DND-41 (cell line): Measurements from ENCODE around the gene ZNF444.
"Not testable (repeated sequence)": the region's sequence is repeated elsewhere in the genome, so short reads cannot be mapped to it uniquely, and the experiment has no call there.

Experiments used
- ATAC-seq: fragments of 200-7000 bp; cut with Tn5 transposase; 3 replicates; pipeline ENCODE4 v1.9.1; 2021; ENCODE audit warnings: low read depth; ENCODE audit not compliant: insufficient read depth
- DNase-seq: peaks from one replicate; pipeline ENCODE4 v3.0.0-alpha.2; 2020
- H2AFZ ChIP-seq: 2 replicates; pipeline ENCODE4 v1.6.0; 2012; ENCODE audit warnings: low read depth, low read length
- H3K27ac ChIP-seq: 2 replicates; pipeline ENCODE4 v1.5.1; 2012; ENCODE audit warnings: low read length, inconsistent platforms
- H3K27me3 ChIP-seq: fragments of 200-600 bp; sonication (generic); 2 replicates; pipeline ENCODE4 v1.6.0; 2012; ENCODE audit warnings: low read length, mild to moderate bottlenecking, inconsistent platforms; ENCODE audit not compliant: insufficient read depth, poor library complexity
- H3K36me3 ChIP-seq: 2 replicates; pipeline ENCODE4 v1.5.1; 2012; ENCODE audit warnings: low read length, inconsistent platforms; ENCODE audit not compliant: insufficient read depth
- H3K4me1 ChIP-seq: 2 replicates; pipeline ENCODE4 v1.5.1; 2012; ENCODE audit warnings: mild to moderate bottlenecking, low read length; ENCODE audit not compliant: insufficient read depth
- H3K4me2 ChIP-seq: 2 replicates; pipeline ENCODE4 v1.6.0; 2012; ENCODE audit warnings: mild to moderate bottlenecking, moderate library complexity, low read length, inconsistent platforms; ENCODE audit not compliant: insufficient read depth
- H3K4me3 ChIP-seq, 2 experiments: fragments of 200-600 bp in 1 of 2; shearing (Covaris generic) in 1 of 2; 2 replicates each; pipeline ENCODE4 v1.5.1; 2012 to 2016; ENCODE audit warnings: inconsistent platforms in 2 of 2, low read length in 2 of 2, mild to moderate bottlenecking in 2 of 2, low read depth in 1 of 2, moderate library complexity in 1 of 2
- H3K79me2 ChIP-seq: 2 replicates; pipeline ENCODE4 v1.6.0; 2012; ENCODE audit warnings: low read length, inconsistent platforms; ENCODE audit not compliant: insufficient read depth
- H3K9ac ChIP-seq: 2 replicates; pipeline ENCODE4 v1.6.0; 2012; ENCODE audit warnings: low read depth, mild to moderate bottlenecking, inconsistent platforms, low read length, moderate library complexity
- H3K9me3 ChIP-seq: 2 replicates; pipeline ENCODE4 v1.5.1; 2012; ENCODE audit warnings: low read length, moderate library complexity, mild to moderate bottlenecking, inconsistent platforms; ENCODE audit not compliant: insufficient read depth, severe bottlenecking
- H4K20me1 ChIP-seq: 2 replicates; pipeline ENCODE4 v1.6.0; 2012; ENCODE audit warnings: low read length; ENCODE audit not compliant: insufficient read depth
- CTCF ChIP-seq: IDR thresholded peaks from 2 replicates; pipeline ENCODE4 v1.5.1; 2012; ENCODE audit warnings: borderline replicate concordance, low read length, moderate library complexity, mild to moderate bottlenecking; ENCODE audit not compliant: poor library complexity, severe bottlenecking; ENCODE audit errors: extremely low read depth
- EZH2 ChIP-seq: IDR thresholded peaks from 3 replicates; pipeline ENCODE4 v1.6.1; 2012; ENCODE audit warnings: borderline replicate concordance, low read depth, mild to moderate bottlenecking, moderate library complexity, low read length, inconsistent platforms; ENCODE audit not compliant: severe bottlenecking

Gene ZNF444

GRCh38 chr19:56201973-56202372 is 60.9 kb downstream of the ZNF444 start, which contains the start of gene ZSCAN5C:
ZSCAN5C (plus strand) TSS chr19:56202273; CDS start chr19:56205914, 3,641 bp downstream.
- TF ChIP-seq EZH2, result no peak
- TF ChIP-seq CTCF, result no peak
- no peak for DNase-seq
- H3K9ac ChIP-seq, result no peak within 1 kb of the TSS

GRCh38 chr19:56207581-56207980 is 66.5 kb downstream of the ZNF444 start:
- not testable (repeated sequence) for H3K27ac ChIP-seq, ATAC-seq, H3K9ac ChIP-seq, H3K4me2 ChIP-seq, H2AFZ ChIP-seq, H3K4me1 ChIP-seq, H3K79me2 ChIP-seq, H3K4me3 ChIP-seq, H4K20me1 ChIP-seq, DNase-seq, H3K36me3 ChIP-seq, H3K27me3 ChIP-seq, H3K9me3 ChIP-seq

More at GRCh38 chr19:56201973-56202372, 60.9 kb downstream of the ZNF444 start, which contains the start of gene ZSCAN5C:
- ATAC-seq, result no peak
- no peak within 1 kb of the TSS for H3K4me2 ChIP-seq
- no peak within 1 kb of the TSS for H3K27ac ChIP-seq
- no peak within 1 kb of the TSS for H2AFZ ChIP-seq
- no peaks in the 10 kb centered on the region for H3K36me3 ChIP-seq
- H4K20me1 ChIP-seq, result no peaks in the 10 kb centered on the region
- no peak within 1 kb of the TSS for H3K4me3 ChIP-seq
- H3K27me3 ChIP-seq, result no peaks in the 10 kb centered on the region
- H3K9me3 ChIP-seq, result no peaks in the 10 kb centered on the region
- H3K4me1 ChIP-seq, result no peaks in the 10 kb centered on the region
- no peaks in the 10 kb centered on the region for H3K79me2 ChIP-seq

- TF ChIP-seq EZH2 (no peak), CTCF (no peak)
Observed at GRCh38 chr19:56209091-56209490, 68.0 kb downstream of the ZNF444 start.

GRCh38 chr19:56210036-56210435 is 68.9 kb downstream of the ZNF444 start:
- not testable (repeated sequence) for H3K4me1 ChIP-seq, H3K27ac ChIP-seq, H3K79me2 ChIP-seq, H3K4me3 ChIP-seq, H2AFZ ChIP-seq, H3K27me3 ChIP-seq, H4K20me1 ChIP-seq, ATAC-seq, H3K36me3 ChIP-seq, DNase-seq, H3K9ac ChIP-seq, H3K4me2 ChIP-seq, H3K9me3 ChIP-seq

More at GRCh38 chr19:56209091-56209490, 68.0 kb downstream of the ZNF444 start:
- no peaks in the 10 kb centered on the region for H4K20me1 ChIP-seq
- H3K27ac ChIP-seq, result no peak overlapping the region
- H2AFZ ChIP-seq, result no peak overlapping the region
- no peak for DNase-seq
- H3K4me1 ChIP-seq, result no peaks in the 10 kb centered on the region
- H3K79me2 ChIP-seq, result no peaks in the 10 kb centered on the region
- ATAC-seq, result no peak
- no peak overlapping the region for H3K4me2 ChIP-seq
- no peaks in the 10 kb centered on the region for H3K36me3 ChIP-seq
- no peak overlapping the region for H3K9ac ChIP-seq
- H3K4me3 ChIP-seq, result no peak overlapping the region
- no peaks in the 10 kb centered on the region for H3K27me3 ChIP-seq
- no peaks in the 10 kb centered on the region for H3K9me3 ChIP-seq
